PFSK-1 (cell line): ENCODE measurements around the gene PAPLN.

Experiments
- POLR2AphosphoS5 ChIP-seq: IDR thresholded peaks from 2 replicates; pipeline ENCODE4 v1.6.1; 2012; ENCODE audit warnings: low read depth, mild to moderate bottlenecking, control low read depth, low read length, moderate library complexity
- TAF1 ChIP-seq: IDR thresholded peaks from 2 replicates; pipeline ENCODE4 v1.6.1; 2012; ENCODE audit warnings: low read length, control low read depth, borderline replicate concordance; ENCODE audit not compliant: insufficient read depth
- TF ChIP-seq, protein P1 (sequence below), 2 experiments: IDR thresholded peaks; 2 replicates each; pipeline versions ENCODE4 v1.6.1 to v1.8.0; 2011 to 2012; ENCODE audit warnings: low read depth in 2 of 2, low read length in 2 of 2, control low read depth in 1 of 2, inconsistent platforms in 1 of 2, mild to moderate bottlenecking in 1 of 2, moderate library complexity in 1 of 2; ENCODE audit not compliant: insufficient read depth in 1 of 2

DNA sequence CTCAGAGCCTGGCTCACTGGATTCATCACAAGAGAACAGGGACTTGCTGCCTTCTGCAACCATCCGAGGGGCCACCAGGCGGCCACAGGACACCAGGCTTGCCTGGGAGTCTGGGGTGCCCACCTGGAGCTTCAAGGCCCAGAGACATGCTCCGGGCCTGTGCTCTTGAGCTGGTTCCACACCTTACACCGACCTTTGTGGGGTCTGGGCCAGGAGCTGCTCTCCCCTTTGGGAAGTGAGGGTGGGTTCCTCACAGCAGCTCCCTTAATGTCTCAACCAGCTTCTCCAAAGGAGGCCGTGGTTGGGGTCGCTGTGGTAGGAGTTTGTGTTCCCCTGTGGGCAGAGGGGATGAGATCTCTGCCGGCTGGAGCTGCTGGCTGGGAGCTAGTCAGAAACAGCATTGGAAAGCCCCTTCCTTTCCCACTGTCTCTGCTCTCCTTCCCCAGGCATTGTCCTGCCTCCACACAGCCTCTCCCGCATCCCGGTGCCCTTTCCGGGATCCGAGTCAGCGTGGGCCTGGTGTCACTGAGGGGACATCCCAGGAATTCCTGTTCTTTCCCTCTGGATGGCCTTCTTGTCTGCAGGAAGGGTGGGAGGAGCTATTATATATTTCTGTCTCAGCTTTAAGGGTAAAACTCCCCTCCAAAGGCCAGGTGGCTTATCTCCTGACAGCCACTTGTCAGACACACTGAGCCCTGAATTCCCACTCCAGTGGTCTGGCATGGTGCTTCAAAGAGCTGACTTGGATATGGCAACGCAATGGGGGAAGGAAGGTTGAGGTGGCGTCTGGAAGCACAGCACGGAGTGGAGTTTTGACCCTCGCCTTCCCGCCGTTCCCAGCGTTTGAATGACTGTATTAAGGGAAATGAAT, 5.1 kb upstream of the PAPLN start:
- TF ChIP-seq, protein P1, sequence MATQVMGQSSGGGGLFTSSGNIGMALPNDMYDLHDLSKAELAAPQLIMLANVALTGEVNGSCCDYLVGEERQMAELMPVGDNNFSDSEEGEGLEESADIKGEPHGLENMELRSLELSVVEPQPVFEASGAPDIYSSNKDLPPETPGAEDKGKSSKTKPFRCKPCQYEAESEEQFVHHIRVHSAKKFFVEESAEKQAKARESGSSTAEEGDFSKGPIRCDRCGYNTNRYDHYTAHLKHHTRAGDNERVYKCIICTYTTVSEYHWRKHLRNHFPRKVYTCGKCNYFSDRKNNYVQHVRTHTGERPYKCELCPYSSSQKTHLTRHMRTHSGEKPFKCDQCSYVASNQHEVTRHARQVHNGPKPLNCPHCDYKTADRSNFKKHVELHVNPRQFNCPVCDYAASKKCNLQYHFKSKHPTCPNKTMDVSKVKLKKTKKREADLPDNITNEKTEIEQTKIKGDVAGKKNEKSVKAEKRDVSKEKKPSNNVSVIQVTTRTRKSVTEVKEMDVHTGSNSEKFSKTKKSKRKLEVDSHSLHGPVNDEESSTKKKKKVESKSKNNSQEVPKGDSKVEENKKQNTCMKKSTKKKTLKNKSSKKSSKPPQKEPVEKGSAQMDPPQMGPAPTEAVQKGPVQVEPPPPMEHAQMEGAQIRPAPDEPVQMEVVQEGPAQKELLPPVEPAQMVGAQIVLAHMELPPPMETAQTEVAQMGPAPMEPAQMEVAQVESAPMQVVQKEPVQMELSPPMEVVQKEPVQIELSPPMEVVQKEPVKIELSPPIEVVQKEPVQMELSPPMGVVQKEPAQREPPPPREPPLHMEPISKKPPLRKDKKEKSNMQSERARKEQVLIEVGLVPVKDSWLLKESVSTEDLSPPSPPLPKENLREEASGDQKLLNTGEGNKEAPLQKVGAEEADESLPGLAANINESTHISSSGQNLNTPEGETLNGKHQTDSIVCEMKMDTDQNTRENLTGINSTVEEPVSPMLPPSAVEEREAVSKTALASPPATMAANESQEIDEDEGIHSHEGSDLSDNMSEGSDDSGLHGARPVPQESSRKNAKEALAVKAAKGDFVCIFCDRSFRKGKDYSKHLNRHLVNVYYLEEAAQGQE (IDR thresholded peaks at IDR 0.05; ENCODE audit: insufficient read depth in 1 of 2, low read depth in 2 of 2, low read length in 2 of 2) = no peak
- TF ChIP-seq TAF1 (no peak), POLR2AphosphoS5 (no peak)
